B cell (primary cell): Measurements from ENCODE around the gene NPAT.

Experiments
- CTCF ChIP-seq: fragments of 200-600 bp; IDR thresholded peaks from one replicate; pipeline ENCODE4 v1.8.0; 2022; ENCODE audit warnings: antibody characterized with exemption, mild to moderate bottlenecking
- EZH2 ChIP-seq: IDR thresholded peaks from 2 replicates; pipeline ENCODE4 v1.6.1; 2012; ENCODE audit warnings: borderline replicate concordance, low read depth, mild to moderate bottlenecking, moderate library complexity, low read length; ENCODE audit not compliant: insufficient read depth, poor library complexity, severe bottlenecking

GRCh38 chr11:108204929-108205499 lies 17.4 kb downstream of the NPAT start:
- TF ChIP-seq CTCF (no peak), EZH2 (no peak)
